ENCODE measurements around the gene CUL7.
A peak's percentile ranks its signal among the peaks of the same experiment; 100 is the strongest.
"Not testable (repeated sequence)": the region's sequence is repeated elsewhere in the genome, so short reads cannot be mapped to it uniquely, and the experiment has no call there.

CUL7 gene

DNA sequence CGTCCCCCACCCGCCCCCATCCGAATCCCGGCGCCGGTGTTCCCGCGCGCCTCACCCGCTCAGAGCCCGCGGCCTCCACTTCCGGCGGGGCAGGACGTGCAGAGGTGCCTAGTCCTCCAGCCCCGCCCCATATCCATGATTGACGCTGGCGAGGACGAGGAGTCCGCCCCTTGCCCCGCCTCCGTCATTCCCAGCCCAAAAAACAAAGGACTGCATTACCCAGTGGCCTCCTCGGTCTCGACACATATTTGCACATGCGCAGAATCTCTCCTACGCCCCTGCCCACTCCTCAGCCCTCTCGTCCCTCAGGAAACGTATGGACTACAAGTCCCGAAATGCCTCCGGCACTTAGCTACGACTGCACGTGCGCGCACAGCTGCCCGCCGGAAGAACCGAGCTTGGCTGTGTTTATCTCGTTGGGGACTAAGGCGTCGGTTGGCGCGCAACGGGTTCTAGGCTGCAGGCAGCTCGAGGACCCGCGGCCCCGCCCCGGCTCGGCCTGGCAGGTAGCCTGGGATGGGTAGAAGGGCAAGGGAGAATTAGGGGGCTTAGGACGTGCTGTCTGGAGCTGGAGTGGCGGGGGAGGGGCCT, 39.7 kb downstream of the CUL7 start, which contains the start of the genes KLHDC3 and MEA1:
Gene KLHDC3, plus strand, starts transcription at position 407 of the 591 bp plus-strand sequence. CDS start 2,944 bp downstream, outside the sequence.
Gene MEA1, minus strand, starts transcription at position 104 of the 591 bp plus-strand sequence. CDS start 133 bp downstream, outside the sequence.
- peak; percentile 100 for DNase-seq

DNA sequence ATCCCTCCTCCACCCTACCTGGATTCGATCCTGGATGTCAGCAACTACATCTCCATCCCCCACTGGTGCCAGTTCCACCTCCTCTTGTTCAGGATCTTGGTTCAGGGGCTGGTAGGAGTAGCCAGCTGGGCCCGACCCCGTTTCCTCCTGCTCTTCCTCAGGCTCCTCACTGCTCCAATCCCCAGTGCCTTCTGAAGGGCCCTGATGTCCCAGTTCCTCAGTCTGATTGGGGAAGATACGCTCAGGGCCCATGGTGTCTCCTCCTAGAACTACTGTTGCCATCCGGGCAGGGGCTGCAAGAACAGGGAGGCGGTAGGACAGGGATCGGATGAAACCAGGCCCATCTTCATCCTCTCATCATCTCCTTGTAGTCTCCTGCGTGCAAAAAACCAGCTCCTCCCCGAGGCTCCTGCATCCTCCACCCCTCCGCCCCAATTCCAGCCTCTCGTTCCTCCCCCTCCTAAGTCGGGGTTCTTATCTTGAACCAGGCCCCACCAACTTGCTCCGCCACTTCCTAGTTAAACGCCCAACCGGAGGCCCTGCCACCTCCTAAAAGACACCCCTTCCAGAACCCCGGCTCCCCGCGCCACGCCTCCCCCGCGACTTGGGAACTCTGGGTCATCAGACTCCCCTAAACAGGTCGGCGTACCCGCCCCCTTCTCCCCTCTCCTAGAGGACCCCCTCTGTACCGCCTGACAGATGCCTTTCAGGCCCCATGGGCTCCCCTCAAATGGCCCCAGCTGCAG, 40.4 kb downstream of the CUL7 start:
- DNase-seq = peak; percentile 66

DNA sequence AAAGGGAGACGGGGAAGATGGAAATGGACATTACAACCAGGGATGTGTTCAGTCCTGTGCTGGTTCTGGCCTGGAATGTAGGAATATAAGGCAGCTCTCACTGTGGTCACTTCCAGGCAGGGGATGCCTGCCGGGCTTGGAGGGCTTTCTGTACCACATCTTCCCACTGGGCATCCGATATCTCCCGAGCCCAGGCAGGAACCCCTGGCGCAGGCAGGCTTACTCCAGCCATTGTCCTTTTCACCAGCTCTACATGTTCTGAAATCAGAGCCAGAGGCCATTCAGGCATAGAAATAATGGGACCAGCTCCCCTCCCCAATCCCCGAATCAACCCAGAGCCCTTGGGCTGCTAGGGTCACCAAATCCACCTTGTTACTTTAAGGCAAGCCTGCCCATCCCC, 41.3 kb downstream of the CUL7 start:
- DNase-seq = no peak

DNA sequence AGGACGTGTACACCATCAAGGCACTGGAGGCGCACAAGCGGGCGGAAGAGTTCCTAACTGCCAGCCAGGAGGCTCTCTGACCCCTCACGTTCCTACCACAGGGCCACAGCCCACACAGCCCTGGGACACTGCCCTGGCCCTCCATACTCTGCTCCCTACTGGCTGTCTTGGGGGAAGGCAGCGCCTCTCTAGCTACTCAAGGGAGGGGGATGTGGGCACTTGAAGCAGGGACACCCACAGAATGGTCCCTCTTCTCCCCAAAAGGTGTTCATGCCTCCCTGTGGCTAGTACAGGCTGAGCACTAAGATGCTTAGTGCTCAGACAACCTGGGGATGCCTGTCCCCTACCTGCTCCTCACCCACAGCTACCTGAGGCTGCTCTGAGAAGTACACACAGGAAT, 42.4 kb downstream of the CUL7 start:
- DNase-seq = no peak

DNA sequence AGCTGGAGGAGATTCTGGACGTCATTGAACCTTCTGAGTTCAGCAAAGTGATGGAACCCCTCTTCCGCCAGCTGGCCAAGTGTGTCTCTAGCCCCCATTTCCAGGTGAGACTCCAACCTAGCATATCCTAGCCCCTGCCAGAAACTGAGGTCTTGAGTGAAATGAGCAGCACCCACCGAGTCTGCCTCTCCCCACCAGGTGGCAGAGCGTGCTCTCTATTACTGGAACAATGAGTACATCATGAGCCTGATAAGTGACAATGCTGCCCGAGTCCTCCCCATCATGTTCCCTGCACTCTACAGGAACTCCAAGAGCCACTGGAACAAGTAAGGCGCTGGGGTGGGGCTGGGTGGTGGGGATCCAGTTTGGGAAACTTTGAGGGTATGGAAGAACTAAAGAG, 44.5 kb downstream of the CUL7 start:
- DNase-seq = peak; percentile 32

DNA sequence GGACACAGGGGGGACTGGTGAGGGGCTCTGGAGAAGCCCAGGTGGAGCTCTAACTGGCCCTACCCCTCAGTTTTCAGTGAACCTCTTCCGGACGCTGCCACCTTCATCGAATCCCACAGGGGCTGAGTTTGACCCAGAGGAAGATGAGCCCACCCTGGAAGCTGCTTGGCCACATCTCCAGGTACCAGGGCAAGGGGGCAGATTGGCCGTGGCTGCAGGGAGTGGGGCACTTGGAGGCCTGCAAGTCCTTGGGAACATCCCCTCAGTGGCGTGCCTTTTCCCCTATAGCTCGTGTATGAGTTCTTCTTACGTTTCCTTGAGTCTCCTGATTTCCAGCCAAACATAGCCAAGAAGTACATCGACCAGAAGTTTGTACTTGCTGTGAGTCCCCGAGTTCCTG, 46.5 kb downstream of the CUL7 start:
- no peak for DNase-seq

DNA sequence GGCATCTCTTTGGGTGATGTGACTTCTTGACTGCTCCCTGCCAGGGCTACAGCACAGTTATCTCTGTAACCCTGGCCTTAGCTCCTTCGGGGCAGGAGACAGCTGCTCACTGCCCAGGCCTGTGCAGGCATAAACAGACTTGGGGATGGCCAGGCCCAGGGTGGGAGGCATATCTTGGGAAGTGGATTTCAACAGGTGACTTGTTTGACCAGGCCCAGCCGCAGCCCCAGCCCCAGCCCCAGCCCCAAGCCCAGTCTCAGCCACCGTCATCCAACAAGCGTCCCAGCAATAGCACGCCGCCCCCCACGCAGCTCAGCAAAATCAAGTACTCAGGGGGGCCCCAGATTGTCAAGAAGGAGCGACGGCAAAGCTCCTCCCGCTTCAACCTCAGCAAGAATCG, 47.4 kb downstream of the CUL7 start:
- no peak for DNase-seq

DNA sequence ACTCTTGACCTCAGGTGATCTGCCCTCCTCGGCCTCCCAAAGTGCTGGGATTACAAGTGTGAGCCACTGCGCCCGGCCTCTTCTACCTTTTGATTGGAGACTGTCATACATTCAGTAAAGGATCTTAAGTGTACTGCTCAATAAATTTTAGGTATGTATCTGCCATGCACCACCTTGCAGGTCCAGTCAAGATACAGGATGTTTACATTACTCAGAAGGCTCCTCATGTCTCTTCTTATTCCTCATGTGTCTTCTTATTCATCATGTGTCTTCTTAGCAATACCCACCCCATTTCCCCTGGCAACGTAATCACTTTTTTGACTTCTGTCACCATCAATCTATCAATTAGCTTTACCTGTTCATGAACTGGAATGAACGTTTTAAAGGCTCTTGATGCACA, 47.8 kb downstream of the CUL7 start:
- DNase-seq = no peak

DNA sequence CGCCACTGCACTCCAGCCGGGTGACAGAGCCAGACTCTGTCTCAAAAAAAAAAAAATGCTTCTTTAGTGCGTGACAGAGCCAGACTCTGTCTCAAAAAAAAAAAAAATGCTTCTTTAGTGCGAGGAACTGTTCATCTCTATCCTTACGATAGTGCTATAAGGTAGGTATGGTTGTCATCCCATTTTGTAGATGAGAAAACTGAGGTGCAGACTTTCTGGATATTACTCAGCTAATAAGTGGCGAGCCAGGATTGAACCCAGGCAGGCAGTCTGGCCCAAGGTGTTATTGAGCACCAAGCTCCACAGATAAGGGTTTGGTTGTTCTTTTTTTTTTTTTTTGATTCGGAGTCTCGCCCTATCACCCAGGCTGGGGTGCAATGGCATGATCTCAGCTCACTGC, 51.8 kb downstream of the CUL7 start:
- no peak for DNase-seq

DNA sequence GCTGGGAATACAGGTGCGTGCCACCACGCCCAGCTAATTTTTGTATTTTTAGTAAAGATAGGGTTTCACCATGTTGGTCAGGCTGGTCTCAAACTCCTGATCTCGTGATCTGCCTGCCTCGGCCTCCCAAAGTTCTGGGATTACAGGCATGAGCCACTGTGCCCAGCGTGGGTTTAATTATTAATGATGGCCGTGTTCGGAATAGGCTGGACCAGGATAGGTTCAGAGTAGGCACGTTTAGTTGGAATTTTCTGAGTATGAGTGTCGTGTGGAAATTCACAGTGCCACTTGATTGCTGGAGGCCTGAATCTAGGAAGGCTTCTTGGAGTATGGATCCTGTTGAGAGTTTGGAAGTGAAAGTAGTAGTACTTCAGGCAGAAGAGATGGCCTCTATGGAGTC, 55.4 kb downstream of the CUL7 start:
- not testable (repeated sequence) for DNase-seq

DNA sequence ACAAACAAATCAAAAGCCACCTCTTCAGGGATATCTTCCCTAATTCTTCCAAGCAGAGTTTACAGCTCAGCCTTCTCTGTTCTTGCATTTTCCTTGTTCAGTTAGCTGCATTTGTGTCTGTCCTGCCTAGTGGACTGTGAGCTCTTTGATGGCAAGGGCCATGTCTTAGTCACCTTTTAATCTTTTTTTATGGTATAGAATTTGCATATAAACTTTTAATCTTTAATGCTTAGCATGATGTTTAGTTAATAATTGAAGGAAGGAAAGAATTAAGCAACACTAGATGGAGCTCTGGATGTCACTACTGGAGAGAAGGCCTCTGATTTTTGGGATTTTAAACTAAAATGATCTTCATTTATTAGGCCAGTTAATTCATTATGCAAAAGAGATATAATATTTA, 57.1 kb downstream of the CUL7 start:
- no peak for DNase-seq

DNA sequence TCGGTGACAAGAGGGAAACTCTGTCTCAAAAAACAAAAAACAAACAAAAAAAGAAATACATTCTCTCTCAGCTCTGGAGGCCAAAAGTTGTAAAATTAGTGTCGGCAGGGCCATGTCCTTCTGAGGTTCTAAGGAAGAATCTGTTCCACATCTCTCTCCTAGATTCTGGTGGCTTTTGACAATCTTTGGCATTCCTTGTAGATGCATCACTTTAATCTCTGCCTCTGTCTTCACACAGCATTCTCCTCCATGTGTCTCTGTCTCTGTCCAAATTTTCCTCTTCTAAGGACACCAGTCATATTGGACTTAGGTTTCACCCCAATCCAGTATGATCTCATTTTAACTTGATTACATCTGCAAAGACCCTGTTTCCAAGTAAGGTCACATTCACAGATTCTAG, 60.2 kb downstream of the CUL7 start:
- DNase-seq = peak; percentile 33

DNA sequence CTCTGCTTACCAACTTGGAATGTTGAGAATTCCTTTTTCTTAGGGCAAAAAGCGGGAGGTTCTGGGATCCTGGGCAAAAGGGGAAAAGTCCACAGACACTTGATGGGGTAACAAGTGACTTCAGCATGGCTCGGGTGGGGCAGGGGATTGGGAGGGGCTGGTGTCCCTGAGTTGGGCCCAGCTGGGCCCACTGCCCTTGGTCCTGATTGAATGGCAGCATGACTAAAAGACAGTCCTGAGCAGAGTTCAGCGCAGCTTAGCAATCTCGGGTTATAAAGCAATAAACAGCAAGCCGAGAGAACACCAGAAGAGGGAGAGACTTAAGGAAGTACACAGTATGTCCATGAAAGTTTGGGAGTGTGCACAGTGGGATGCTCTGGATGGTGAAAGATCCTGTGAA, 63.7 kb downstream of the CUL7 start:
- no peak for DNase-seq

DNA sequence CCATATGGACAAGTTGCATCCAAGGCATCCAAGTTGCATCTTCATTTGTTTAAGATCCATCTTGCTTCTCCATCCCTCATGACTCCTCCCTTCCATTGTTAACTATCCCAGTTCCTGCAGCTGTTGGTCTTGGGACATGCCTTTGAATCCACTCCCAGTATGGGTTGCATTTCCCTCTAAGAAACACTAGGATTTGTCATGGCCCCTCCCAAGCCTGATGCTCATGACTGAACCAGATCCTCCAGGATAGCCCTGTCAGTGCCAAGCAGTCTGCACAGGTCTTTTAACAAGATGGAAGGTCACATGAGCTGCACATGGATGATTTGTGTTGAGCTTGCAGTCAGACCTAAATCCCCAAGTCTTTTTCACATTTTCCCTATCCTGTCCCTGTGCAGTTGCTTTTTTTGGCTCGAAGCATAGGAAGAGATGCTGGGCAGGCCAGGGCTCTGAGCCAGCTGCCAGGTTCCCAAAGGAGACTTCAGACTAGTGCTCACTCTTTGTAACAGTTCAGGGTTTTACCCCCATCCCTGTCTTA, 65.1 kb downstream of the CUL7 start:
- no peak for DNase-seq
